ENCODE data around the gene CLIP2. TPM values are rescaled to one million over a fixed set of nuclear protein-coding genes. Genes with fewer than 3 reads are reported as not detected.

The CLIP2 gene
- total RNA-seq, 1 experiment from 2014 or later, result 21.6 TPM

DNA sequence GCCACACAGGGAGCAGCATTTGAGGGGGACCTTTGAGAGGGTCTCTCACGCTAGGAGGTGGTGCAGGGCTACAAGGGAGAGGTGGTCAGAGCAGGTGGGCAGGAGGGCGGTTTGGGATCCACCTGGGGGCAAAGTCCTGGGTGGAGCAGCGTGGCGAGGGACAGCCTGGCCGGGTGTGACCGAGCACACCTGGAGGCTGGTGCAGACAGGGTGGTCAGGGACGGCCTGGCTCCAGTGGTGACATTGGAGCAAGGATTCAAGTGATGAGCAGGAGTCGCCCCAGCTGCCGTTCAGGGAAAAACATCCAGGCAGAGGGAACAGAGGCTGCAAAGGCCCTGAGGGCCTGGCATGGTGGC, 36.0 kb downstream of the CLIP2 start:
- Histone ChIP-seq H3K9ac (ENCODE audit: extremely low read depth, insufficient read length, low read length) (no peak overlapping the region), H4K5ac (ENCODE audit: insufficient read length, low read depth, low read length) (no peak overlapping the region), H2BK12ac (ENCODE audit: insufficient read length, low read depth, low read length) (no peak overlapping the region), H3K9me3 (ENCODE audit: control insufficient read depth, low read depth, low read length) (no peaks in the 10 kb centered on the region), H3T11ph (ENCODE audit: low read length) (no peak overlapping the region), H3K4ac (ENCODE audit: low read depth, low read length) (no peak overlapping the region), H3K27me3 (ENCODE audit: insufficient read depth, low read length) (no peaks in the 10 kb centered on the region), H3K79me1 (ENCODE audit: insufficient read depth, low read depth, low read length, poor library complexity, severe bottlenecking) (no peaks in the 10 kb centered on the region), H2BK5ac (ENCODE audit: insufficient read length, low read length) (no peak overlapping the region), H2AK5ac (ENCODE audit: insufficient read length, low read length) (no peak overlapping the region), H2BK20ac (ENCODE audit: low read depth, low read length, poor library complexity, severe bottlenecking) (no peak overlapping the region), H2AFZ (ENCODE audit: low read length) (no peak overlapping the region), H3K14ac (ENCODE audit: insufficient read depth, low read length) (no peak overlapping the region; the same call in 1 of the 2 replicates), H2BK120ac (ENCODE audit: low read depth, low read length, poor library complexity, severe bottlenecking) (no peak overlapping the region), H3K27ac (ENCODE audit: insufficient read length, low read depth, low read length) (no peak overlapping the region), H3K56ac (ENCODE audit: insufficient read length, low read depth, low read length) (no peak overlapping the region), H3K23ac (ENCODE audit: insufficient read length, low read depth, low read length) (no peak overlapping the region), H4K8ac (replicated peaks; ENCODE audit: insufficient read length, low read depth, low read length) (no peak overlapping the region), H4K20me1 (ENCODE audit: control insufficient read depth, insufficient read depth, insufficient read length) (no peaks in the 10 kb centered on the region), H3K18ac (ENCODE audit: insufficient read length, low read depth, low read length) (no peak overlapping the region), H3K4me2 (ENCODE audit: insufficient read depth, insufficient read length, low read length) (no peak overlapping the region), H4K91ac (ENCODE audit: insufficient read length, low read depth, low read length) (no peak overlapping the region), H3K4me1 (ENCODE audit: insufficient read depth, low read length) (no peaks in the 10 kb centered on the region), H2BK15ac (ENCODE audit: low read depth, low read length) (no peak overlapping the region), H3K23me2 (ENCODE audit: insufficient read length, low read depth, low read length, poor library complexity, severe bottlenecking) (no peaks in the 10 kb centered on the region), H3K79me2 (ENCODE audit: insufficient read depth, low read length) (no peaks in the 10 kb centered on the region)
- Mint-ChIP-seq H3K36me3 (ENCODE audit: insufficient read depth in 1 of 3, low read depth in 3 of 3) (peaks cover 2 to 16% (median 5%) of the 10 kb centered on the region in 3 experiments; a peak in 6 of 7 replicates), H3K4me1 (peaks cover 6 to 7% of the 10 kb centered on the region in 2 experiments), H3K9me3 (no peaks in the 10 kb centered on the region), H3K4me3 (no peak overlapping the region), H3K27me3 (ENCODE audit: low read depth) (no peaks in the 10 kb centered on the region), H3K27ac (peak overlapping the region in 1 of 3 experiments; percentile 62; a peak in 4 of 7 replicates)
- no peak for DNase-seq
- TF ChIP-seq, protein P1, sequence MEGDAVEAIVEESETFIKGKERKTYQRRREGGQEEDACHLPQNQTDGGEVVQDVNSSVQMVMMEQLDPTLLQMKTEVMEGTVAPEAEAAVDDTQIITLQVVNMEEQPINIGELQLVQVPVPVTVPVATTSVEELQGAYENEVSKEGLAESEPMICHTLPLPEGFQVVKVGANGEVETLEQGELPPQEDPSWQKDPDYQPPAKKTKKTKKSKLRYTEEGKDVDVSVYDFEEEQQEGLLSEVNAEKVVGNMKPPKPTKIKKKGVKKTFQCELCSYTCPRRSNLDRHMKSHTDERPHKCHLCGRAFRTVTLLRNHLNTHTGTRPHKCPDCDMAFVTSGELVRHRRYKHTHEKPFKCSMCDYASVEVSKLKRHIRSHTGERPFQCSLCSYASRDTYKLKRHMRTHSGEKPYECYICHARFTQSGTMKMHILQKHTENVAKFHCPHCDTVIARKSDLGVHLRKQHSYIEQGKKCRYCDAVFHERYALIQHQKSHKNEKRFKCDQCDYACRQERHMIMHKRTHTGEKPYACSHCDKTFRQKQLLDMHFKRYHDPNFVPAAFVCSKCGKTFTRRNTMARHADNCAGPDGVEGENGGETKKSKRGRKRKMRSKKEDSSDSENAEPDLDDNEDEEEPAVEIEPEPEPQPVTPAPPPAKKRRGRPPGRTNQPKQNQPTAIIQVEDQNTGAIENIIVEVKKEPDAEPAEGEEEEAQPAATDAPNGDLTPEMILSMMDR (conservative IDR thresholded peaks at IDR 0.05), result no peak
- no CpG with 5 or more reads among the region's 9 CpGs for WGBS (ENCODE audit: extremely low coverage, insufficient read length, low lambda C conversion rate)

All from H9 (cell line).